Activated CD4-positive, alpha-beta memory T cell treated with anti-CD3 and anti-CD28 coated beads, Interleukin-2, amount 10 ng/mL, durations not matched to agents 7 days and 5 days (primary cell): Measurements from ENCODE around the gene SEC14L1. TPM values are rescaled to one million over a fixed set of nuclear protein-coding genes. Genes with fewer than 3 reads are reported as not detected.

ENCODE experiments used
- CTCF ChIA-PET: fragments of 350-600 bp; sonication (Branson Sonifier 250); formaldehyde crosslinking; loops from one replicate; lab custom pipeline; 2021; ENCODE audit warnings: antibody characterized with exemption, inconsistent platforms; lab: Charles Lee
- POLR2A ChIA-PET: fragments of 350-600 bp; sonication (Branson Sonifier 250); formaldehyde crosslinking; loops from one replicate; lab custom pipeline; 2021; ENCODE audit warnings: antibody characterized with exemption; lab: Charles Lee
- DNase-seq: peaks from one replicate; pipeline ENCODE4 v3.0.0-alpha.2; 2020
- H3K27ac Mint-ChIP-seq: one replicate; pipeline ENCODE4 v1.8.0; 2021; ENCODE audit warnings: mild to moderate bottlenecking, mixed read lengths
- H3K27me3 Mint-ChIP-seq: one replicate; pipeline ENCODE4 v1.8.0; 2021; ENCODE audit warnings: mixed read lengths
- H3K36me3 Mint-ChIP-seq: one replicate; pipeline ENCODE4 v1.8.0; 2021; ENCODE audit warnings: low read depth, mixed read lengths
- H3K4me1 Mint-ChIP-seq: one replicate; pipeline ENCODE4 v1.8.0; 2021; ENCODE audit warnings: mixed read lengths
- H3K4me3 Mint-ChIP-seq: one replicate; pipeline ENCODE4 v1.8.0; 2021; ENCODE audit warnings: mild to moderate bottlenecking, mixed read lengths
- H3K9me3 Mint-ChIP-seq: one replicate; pipeline ENCODE4 v1.8.0; 2021; ENCODE audit warnings: mixed read lengths
- total RNA-seq, 2 experiments: library from RNA; stranded (reverse); gene quantifications; one replicate each; pipeline ENCODE4 v1.2.3, GENCODE V29; 2021

SEC14L1 gene
- total RNA-seq, 2 experiments from 2014 or later: 77.2 to 82.2 TPM

DNA sequence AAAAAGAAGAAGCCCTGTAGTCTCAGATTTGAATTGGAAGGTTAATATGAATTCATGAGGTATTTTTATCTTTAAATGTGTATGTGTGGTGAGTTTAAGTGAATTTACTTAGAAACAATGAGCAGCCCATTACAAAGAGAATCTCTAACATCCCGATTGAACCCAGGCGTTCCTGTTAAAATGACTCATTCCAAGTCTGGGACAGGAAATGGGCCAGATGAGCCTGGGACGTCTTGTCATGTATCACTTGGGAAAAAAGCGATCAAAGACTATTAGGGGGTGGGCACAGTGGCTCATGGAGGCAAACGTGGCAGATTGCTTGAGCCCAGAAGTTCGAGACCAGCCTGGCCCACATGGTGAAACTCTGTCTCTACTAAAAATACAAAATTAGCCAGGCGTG lies 81.6 kb downstream of the SEC14L1 start:
- H3K27me3 Mint-ChIP-seq: no peaks in the 10 kb centered on the region
- H3K4me3 Mint-ChIP-seq: no peak overlapping the region
- ChIA-PET CTCF (no interaction called here), POLR2A (no interaction called here)
- H3K27ac Mint-ChIP-seq: no peak overlapping the region
- peaks cover 12% of the 10 kb centered on the region for H3K9me3 Mint-ChIP-seq
- peaks cover 25% of the 10 kb centered on the region for H3K36me3 Mint-ChIP-seq
- H3K4me1 Mint-ChIP-seq: no peaks in the 10 kb centered on the region
- DNase-seq: no peak

DNA sequence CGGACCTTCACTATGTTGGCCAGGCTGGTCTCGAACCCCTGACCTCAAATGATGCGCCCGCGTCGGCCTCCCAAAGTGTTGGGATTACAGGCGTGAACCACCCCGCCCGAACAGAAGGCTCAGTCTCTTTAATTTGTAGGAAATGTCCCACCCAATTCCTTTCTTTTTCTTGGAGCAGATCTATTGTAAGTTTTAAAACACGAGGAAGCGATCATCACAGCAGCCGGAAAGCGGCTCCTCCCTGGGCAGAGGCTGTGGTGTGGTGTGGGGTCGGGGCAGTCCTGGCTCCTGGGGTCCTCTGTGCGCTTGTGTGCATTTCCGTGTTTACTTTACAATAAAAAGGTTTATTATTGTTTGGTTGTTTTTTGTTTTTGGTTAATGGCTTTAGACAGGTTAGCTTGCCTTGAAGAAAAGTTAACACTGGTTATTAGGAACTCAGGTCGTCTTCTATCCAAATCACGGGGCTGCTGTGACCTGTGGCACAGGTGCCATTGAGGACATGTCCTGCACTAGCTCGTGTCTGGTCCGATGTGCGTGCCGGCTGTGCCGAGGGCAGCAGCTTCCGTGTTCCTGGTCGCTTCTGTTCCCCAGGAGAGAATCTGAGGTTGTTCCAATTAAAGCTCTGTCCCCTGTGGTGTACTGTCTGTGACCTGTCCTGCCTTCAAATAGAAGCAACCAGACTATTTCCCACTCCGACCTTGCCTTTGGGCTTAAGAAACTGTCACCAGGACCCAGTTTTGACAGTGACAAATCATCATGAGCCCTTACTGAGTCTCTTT lies 83.1 kb downstream of the SEC14L1 start:
- no peak overlapping the region for H3K4me3 Mint-ChIP-seq
- peaks cover 20% of the 10 kb centered on the region for H3K36me3 Mint-ChIP-seq
- H3K4me1 Mint-ChIP-seq: no peaks in the 10 kb centered on the region
- H3K27me3 Mint-ChIP-seq: no peaks in the 10 kb centered on the region
- DNase-seq: no peak
- CTCF ChIA-PET: no interaction called here
- H3K9me3 Mint-ChIP-seq: peaks cover 12% of the 10 kb centered on the region
- POLR2A ChIA-PET: no interaction called here
- no peak overlapping the region for H3K27ac Mint-ChIP-seq

GRCh38 chr17:77225265-77225664 lies 84.5 kb downstream of the SEC14L1 start:
- ChIA-PET CTCF (no interaction called here), POLR2A (no interaction called here)
- DNase-seq: no peak
- no peak overlapping the region for H3K27ac Mint-ChIP-seq
- H3K27me3 Mint-ChIP-seq: no peaks in the 10 kb centered on the region
- peaks cover 14% of the 10 kb centered on the region for H3K36me3 Mint-ChIP-seq
- no peaks in the 10 kb centered on the region for H3K4me1 Mint-ChIP-seq
- peaks cover 12% of the 10 kb centered on the region for H3K9me3 Mint-ChIP-seq
- H3K4me3 Mint-ChIP-seq: no peak overlapping the region

GRCh38 chr17:77227461-77228240 lies 86.9 kb downstream of the SEC14L1 start:
- no peak for DNase-seq
- POLR2A ChIA-PET: interaction anchor here (0.7 kb wide), 1 partner anchor 8 kb away, joined by 3 read pairs; no protein-coding TSS in a partner anchor
- H3K27ac Mint-ChIP-seq: no peak overlapping the region
- H3K4me3 Mint-ChIP-seq: no peak overlapping the region
- CTCF ChIA-PET: interaction anchor here (0.7 kb wide), 1 partner anchor 603 kb away, joined by 4 read pairs; no protein-coding TSS in a partner anchor
- peaks cover 11% of the 10 kb centered on the region for H3K36me3 Mint-ChIP-seq
- peaks cover 12% of the 10 kb centered on the region for H3K9me3 Mint-ChIP-seq
- no peaks in the 10 kb centered on the region for H3K27me3 Mint-ChIP-seq
- no peaks in the 10 kb centered on the region for H3K4me1 Mint-ChIP-seq

- H3K9me3 Mint-ChIP-seq: peaks cover 12% of the 10 kb centered on the region
These were observed 87.5 kb downstream of the SEC14L1 start for GRCh38 chr17:77228241-77228752.

DNA sequence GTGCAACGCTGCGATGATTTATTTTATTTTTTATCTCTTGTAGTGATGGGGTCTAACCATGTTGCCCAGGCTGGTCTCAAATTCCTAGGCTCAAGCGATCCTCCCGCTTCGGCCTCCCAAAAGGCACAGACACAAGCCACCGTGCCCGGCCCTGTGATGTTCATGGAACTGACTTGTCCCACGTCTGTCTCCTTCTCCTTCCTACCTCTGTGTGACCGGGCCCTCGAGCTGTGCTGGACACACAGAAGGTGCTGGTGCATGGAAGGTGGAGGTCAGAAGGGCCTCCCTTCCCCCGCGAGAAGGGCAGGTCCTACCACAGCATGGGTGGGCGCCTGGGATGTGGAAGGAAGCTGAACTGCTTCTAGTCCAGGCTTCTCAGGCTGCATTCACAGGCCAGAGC lies 88.0 kb downstream of the SEC14L1 start:
- peaks cover 15% of the 10 kb centered on the region for H3K36me3 Mint-ChIP-seq
- H3K27ac Mint-ChIP-seq: no peak overlapping the region
- ChIA-PET CTCF (interaction anchor here (1.0 kb wide), 1 partner anchor 143 kb away, joined by 3 read pairs; no protein-coding TSS in a partner anchor), POLR2A (no interaction called here)
- peaks cover 5% of the 10 kb centered on the region for H3K4me1 Mint-ChIP-seq
- no peak for DNase-seq
- H3K27me3 Mint-ChIP-seq: no peaks in the 10 kb centered on the region
- H3K9me3 Mint-ChIP-seq: peaks cover 9% of the 10 kb centered on the region
- H3K4me3 Mint-ChIP-seq: no peak overlapping the region

More at GRCh38 chr17:77228241-77228752, 87.5 kb downstream of the SEC14L1 start:
- no peaks in the 10 kb centered on the region for H3K27me3 Mint-ChIP-seq
- peaks cover 14% of the 10 kb centered on the region for H3K36me3 Mint-ChIP-seq
- CTCF ChIA-PET: interaction anchor here (1.0 kb wide), 1 partner anchor 142 kb away, joined by 3 read pairs; no protein-coding TSS in a partner anchor
- POLR2A ChIA-PET: interaction anchor here (0.7 kb wide), 1 partner anchor 8 kb away, joined by 3 read pairs; no protein-coding TSS in a partner anchor
- DNase-seq: no peak
- H3K27ac Mint-ChIP-seq: no peak overlapping the region
- H3K4me3 Mint-ChIP-seq: no peak overlapping the region
- H3K4me1 Mint-ChIP-seq: peaks cover 2% of the 10 kb centered on the region

- Mint-ChIP-seq H3K9me3 (peaks cover 3% of the 10 kb centered on the region), H3K27me3 (no peaks in the 10 kb centered on the region), H3K36me3 (peaks cover 7% of the 10 kb centered on the region), H3K27ac (no peak overlapping the region), H3K4me1 (peaks cover 12% of the 10 kb centered on the region), H3K4me3 (no peak overlapping the region)
- DNase-seq: no peak
- ChIA-PET POLR2A (no interaction called here), CTCF (no interaction called here)
These were observed 89.1 kb downstream of the SEC14L1 start for GRCh38 chr17:77229786-77230435.

GRCh38 chr17:77230436-77230830 lies 89.7 kb downstream of the SEC14L1 start:
- Mint-ChIP-seq H3K4me1 (peaks cover 18% of the 10 kb centered on the region), H3K27me3 (no peaks in the 10 kb centered on the region), H3K27ac (no peak overlapping the region), H3K9me3 (no peaks in the 10 kb centered on the region), H3K36me3 (peaks cover 4% of the 10 kb centered on the region), H3K4me3 (no peak overlapping the region)
- CTCF ChIA-PET: no interaction called here
- POLR2A ChIA-PET: no interaction called here
- no peak for DNase-seq

GRCh38 chr17:77231076-77231871 lies 90.5 kb downstream of the SEC14L1 start:
- no peak for DNase-seq
- peaks cover 24% of the 10 kb centered on the region for H3K4me1 Mint-ChIP-seq
- no peak overlapping the region for H3K27ac Mint-ChIP-seq
- no peaks in the 10 kb centered on the region for H3K27me3 Mint-ChIP-seq
- POLR2A ChIA-PET: no interaction called here
- H3K9me3 Mint-ChIP-seq: no peaks in the 10 kb centered on the region
- no peak overlapping the region for H3K4me3 Mint-ChIP-seq
- CTCF ChIA-PET: no interaction called here
- H3K36me3 Mint-ChIP-seq: peaks cover 4% of the 10 kb centered on the region

- Mint-ChIP-seq H3K27me3 (no peaks in the 10 kb centered on the region), H3K9me3 (peaks cover 2% of the 10 kb centered on the region), H3K36me3 (peaks cover 4% of the 10 kb centered on the region), H3K4me3 (no peak overlapping the region), H3K4me1 (peaks cover 25% of the 10 kb centered on the region), H3K27ac (no peak overlapping the region)
- DNase-seq: no peak
- POLR2A ChIA-PET: no interaction called here
- CTCF ChIA-PET: no interaction called here
These were observed 92.4 kb downstream of the SEC14L1 start for GRCh38 chr17:77233127-77233526.

DNA sequence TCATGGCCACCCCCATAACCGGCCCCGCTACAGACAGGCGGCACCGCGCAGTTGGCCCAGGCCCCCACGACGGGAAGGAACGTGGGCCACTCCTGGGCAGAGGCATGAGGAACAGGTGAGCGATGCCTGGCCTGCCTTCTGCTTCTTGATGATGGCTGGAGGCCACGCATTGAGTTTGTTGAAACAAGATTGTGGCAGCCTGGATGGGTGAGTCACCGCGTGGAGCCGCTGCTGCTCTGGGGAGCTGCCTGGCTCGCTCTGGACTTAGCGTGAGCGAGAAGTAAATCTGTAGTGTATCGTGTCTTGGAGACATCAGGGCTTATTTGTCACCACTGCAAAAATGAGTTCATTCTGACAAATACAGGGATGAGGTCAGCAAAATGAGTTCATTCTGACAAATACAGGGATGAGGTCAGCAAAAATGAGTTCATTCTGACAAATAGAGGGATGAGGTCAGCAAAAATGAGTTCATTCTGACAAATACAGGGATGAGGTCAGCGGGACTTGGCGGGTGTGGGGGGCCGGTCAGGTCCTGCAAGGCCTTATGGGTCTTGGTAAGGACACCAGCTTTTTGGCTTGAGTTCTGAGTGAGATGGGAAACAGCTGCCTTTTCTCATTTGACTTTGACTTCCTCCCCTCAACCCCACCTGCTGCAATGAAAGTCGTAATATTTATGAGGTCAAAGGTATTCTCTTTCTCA lies 93.0 kb downstream of the SEC14L1 start:
- CTCF ChIA-PET: interaction anchor here (3.2 kb wide), 1 partner anchor 146 kb away, joined by 24 read pairs; no protein-coding TSS in a partner anchor
- no peak overlapping the region for H3K27ac Mint-ChIP-seq
- POLR2A ChIA-PET: interaction anchor here (1.4 to 2.4 kb wide), 2 partner anchors 94 to 106 kb away, joined by 4 to 8 read pairs; partner anchors contain the start of gene SEC14L1
- DNase-seq: no peak
- no peak overlapping the region for H3K4me3 Mint-ChIP-seq
- no peaks in the 10 kb centered on the region for H3K27me3 Mint-ChIP-seq
- peaks cover 25% of the 10 kb centered on the region for H3K4me1 Mint-ChIP-seq
- peaks cover 4% of the 10 kb centered on the region for H3K36me3 Mint-ChIP-seq
- peaks cover 2% of the 10 kb centered on the region for H3K9me3 Mint-ChIP-seq
